GM21447 (cell line): ENCODE data around the gene ERCC6L2.

ENCODE experiments used
- ATAC-seq: cut with Tn5 transposase; IDR thresholded peaks from one replicate; pipeline ENCODE4 v1.9.1; 2021; ENCODE audit not compliant: unreplicated experiment

Gene ERCC6L2

DNA sequence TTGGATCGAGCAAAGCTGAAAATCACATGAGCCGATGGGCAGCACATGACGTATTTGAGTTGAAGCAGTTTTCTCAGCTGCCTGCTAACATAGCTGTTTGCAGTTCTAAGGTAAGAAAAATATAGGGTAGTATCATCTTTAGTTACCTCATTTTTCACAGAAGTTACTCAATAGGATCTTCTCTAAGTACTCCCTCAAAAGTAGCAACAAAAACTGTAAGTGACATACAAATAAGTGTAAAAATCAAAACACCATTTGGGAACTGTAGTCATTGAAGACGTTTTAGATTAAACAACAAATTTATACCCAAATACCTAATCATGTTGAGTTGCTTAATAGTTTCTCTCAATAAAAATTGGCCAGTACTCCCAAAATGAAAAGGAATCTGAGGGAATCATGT is 102.6 kb downstream of the ERCC6L2 start:
- no peak for ATAC-seq

GRCh38 chr9:95979446-95979845 is 104.0 kb downstream of the ERCC6L2 start:
- ATAC-seq = no peak

GRCh38 chr9:95980262-95981125 is 105.0 kb downstream of the ERCC6L2 start:
- no peak for ATAC-seq

- ATAC-seq = no peak
Observed at GRCh38 chr9:95981761-95982390, 106.4 kb downstream of the ERCC6L2 start.

DNA sequence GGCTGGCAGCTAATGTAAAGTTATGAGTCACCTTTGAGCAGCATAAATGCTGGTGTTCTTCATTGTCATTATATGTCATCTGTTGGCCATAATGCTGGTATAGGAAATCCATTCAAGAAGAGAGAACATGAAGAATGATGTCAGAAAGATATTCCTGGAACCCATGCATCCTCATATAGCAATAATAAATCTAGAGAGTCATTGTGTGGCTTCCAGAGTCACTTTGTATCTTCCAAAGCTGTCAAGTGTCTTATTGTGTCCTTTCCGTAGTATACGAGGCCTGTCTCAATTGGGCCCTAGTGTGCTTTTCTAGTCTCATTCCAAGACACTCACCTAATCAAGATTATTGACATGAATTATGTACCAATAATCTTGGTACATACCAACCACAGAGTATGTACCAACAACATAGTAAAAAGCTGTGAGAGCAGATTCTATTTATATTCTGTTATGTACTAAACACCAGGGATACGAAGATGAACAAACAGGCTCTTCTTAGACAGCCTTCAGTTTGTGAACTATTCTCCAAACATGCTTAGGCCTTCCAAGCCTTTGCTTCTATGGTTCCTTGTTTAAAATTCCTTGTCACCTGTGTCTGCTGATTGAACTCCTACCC is 110.1 kb downstream of the ERCC6L2 start:
- no peak for ATAC-seq

GRCh38 chr9:95989297-95989696 is 113.8 kb downstream of the ERCC6L2 start:
- ATAC-seq = no peak

DNA sequence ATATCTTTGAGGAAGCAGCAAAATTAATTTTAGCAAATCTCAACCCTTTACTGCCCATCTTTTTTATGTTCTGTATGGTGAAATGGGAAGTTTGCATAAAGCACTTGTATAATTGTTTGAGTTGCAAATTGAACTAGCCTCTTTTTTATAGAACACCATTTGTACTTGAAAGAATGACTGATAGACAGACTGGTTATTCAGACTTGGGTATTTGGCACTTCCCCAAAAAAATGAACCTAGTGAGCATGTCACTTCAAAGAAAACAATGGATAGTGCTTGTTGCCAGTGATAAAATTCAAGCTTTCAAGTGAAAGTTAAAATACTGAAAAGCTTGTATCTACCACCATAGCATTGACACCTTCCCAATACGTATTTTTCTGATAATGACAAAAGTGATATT is 115.8 kb downstream of the ERCC6L2 start:
- ATAC-seq = no peak

DNA sequence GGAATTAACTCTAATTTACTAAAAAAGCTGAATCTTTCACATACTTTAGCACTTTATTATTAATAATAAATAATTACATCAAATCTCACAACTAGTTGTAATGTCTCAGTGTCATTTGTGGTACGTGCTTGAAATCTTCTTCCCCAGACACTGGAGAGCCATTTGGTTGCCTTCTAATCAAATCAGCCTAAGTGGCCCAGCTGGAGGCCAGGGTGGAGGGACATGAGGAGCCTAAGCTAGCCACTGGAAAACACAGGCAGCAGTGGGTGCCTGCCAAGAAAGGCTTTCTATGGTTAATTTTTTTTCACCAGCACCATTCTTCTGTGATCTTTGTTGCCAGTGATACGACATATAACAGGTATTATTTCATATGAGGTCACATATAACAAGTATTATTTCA is 117.0 kb downstream of the ERCC6L2 start:
- ATAC-seq = no peak

DNA sequence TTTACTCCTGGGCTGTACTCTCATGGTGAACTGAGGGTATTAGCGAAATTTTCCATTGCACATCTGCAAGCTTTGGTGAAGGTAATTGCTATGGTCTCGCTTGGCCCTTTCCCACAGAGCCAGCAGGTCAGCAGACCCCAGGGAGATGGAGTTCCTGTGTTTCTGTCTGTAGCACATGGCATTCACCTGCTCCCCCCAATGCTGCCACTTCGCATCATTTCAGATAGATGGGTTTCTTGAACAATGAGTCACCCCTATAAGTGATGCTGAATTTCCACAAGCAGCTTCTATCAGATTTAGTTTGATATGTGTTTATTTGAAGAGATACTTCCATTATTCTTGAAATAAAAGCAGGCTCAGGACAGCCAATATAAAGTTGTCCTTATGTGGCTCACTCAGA is 117.8 kb downstream of the ERCC6L2 start:
- no peak for ATAC-seq

GRCh38 chr9:95999390-95999789 is 123.9 kb downstream of the ERCC6L2 start:
- ATAC-seq = no peak

GRCh38 chr9:96004379-96004778 is 128.9 kb downstream of the ERCC6L2 start:
- no peak for ATAC-seq

- ATAC-seq = no peak
Observed at GRCh38 chr9:96006296-96006879, 130.9 kb downstream of the ERCC6L2 start.

GRCh38 chr9:96006961-96007360 is 131.5 kb downstream of the ERCC6L2 start:
- ATAC-seq = no peak

GRCh38 chr9:96008502-96009222 is 133.2 kb downstream of the ERCC6L2 start:
- ATAC-seq = no peak

DNA sequence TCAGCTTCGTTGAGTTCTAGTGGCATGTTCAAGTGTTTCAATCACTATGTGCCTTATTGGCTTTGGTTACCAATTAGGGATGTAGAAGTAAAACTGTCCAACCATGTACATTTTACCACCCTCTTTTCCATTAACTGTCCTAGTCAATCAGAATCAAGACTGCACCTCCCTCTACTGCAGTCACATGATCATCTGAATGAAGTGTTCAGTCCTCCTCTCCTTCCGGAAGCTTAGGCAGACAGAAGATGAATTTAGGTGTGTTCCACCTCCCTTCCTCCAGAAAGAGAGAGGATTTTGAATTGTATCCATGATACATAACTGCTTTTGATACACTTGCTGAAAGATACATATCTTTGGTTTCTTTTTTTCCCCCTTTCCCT is 133.7 kb downstream of the ERCC6L2 start:
- no peak for ATAC-seq

DNA sequence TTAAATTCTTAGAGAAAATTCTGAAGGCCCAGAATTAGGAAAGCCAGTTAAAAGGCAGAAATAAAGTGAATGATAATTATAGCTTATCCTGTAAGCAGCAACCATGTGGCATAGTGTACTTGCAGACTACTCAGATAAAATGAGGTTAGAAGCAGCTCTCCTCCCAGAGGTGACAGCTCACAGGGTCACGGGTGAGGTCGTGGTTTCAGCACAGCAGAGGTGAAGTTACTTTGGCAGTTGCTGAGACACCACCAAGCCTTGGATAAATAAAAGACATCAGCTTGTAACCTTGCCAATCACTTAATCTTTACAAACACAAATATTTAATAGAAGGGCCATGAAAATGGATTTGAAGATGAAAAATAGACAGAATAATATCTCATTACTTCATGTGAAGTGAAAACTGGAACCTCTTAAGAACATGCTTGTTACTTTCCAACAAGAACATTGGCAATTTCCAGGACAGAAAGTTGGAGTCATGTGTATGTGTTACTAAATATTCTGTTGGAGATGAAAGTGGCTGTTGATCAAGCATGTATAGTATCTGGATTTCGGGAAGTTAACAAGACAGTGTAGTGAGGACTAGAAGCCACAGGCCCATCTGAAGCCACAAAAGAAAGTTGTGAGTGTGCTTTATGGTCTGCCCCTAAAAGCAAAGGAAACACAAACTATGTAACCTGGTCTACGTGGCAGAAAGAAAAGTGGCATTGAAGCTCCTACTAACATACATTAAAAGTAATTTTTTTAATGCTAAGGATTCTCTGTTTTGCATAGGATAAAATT is 134.4 kb downstream of the ERCC6L2 start:
- ATAC-seq = no peak

DNA sequence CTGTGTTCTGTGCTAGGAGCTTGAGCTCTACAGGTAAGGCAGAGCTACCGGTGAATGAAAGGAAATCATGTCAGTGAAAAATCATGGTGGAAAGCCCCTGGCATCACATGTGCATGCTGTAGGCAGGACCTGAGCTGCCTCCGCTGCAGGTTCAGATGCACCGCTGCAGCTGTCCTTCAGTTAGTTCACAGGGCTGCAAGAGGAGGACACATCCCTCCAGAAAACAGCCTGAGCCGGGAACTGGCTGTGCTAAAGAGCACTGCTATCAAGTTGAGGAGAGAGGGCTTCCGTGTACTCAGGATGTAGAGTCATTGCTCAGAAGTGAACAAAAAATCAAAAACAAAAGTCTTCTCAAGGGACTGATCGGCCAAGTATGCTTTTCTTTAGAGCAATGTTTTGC is 138.6 kb downstream of the ERCC6L2 start:
- no peak for ATAC-seq

DNA sequence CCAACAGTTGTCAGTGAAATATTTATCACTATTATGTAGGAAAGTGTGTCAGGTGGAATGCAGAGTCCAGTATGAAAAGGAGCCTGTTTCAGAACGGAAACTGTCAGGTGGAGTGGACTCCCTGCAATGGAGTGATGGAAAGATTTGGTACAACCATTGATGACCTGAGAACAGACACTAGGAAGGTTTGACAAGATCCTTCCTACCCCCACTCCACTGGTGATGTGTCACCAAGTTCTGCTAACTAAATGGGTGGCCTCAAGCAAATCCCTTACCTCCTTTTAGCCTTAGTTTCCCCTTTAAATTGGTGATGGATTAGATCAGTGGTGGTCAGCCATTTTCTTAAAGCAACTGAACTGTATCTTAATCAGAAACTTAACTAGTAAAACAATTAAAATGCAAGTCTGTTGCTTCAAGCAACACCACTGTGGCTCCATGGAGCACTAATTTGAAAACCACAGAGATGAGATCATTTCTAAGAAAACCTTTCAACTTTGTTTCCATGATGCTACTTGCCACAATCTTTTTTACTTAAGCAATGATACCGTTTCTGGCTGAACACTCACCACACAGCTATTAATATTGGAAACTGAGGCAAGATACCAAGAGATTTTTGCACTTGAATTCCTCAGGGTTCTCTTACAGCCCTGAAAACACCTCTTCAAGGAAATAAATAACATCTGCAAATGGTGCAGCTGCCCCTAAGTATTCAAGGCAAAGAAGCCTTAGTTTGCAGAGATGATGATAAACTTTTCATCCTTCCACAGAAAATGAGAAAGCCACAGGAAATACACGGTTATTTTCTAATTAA is 140.6 kb downstream of the ERCC6L2 start:
- peak; percentile 58 for ATAC-seq
